Measurements from ENCODE around the gene ARAP2. TPM values are rescaled to one million over a fixed set of nuclear protein-coding genes. Genes with fewer than 3 reads are reported as not detected.

ARAP2 gene
- polyA plus RNA-seq, 1 donor (not counting 4 experiments of a cell fraction or from before 2014, with no cell fraction given), result 9.3 TPM

DNA sequence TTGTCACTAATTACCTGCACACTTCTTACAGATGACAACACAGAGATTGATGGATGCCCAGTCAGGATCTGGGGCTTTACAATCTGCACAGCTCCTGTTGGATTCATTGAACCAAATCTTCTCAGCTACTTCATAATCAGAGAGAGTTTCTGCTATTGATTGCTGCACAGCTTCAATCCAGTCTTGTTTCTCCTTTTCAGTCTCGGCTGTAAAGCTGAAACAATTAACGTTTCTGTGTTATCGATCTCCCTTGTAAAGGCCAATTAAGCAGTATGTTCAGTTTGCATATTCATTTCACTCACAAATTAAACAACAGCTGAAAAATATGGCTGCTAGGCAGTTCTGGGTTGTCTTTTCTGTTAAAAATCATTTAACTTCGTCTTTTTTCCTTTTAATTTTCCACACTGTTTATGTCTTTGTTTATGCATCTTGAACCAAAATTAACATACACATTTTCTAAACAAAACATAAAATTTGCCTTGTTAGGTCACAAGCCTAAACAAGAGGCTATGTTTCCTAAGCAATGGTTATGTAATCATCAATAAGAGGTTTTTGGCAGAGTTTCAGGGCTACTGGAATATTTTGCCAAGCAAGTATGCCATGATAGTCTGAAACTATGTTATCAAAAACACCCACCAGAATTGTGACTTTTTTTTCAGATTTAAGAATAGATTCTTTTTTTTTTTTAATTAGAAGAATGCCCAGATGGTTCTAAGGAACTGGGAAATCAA, 79.2 kb downstream of the ARAP2 start:
- Histone ChIP-seq H3K9ac (ENCODE audit: control insufficient read depth, extremely low read depth, insufficient read depth, low read length) (no peak overlapping the region), H3K79me2 (ENCODE audit: control insufficient read depth, insufficient read depth, low read length) (no peaks in the 10 kb centered on the region), H2AFZ (ENCODE audit: control insufficient read depth, low read length) (no peak overlapping the region), H3K4me1 (ENCODE audit: control insufficient read depth, extremely low read depth, insufficient read depth, low read length) (peaks cover 5% of the 10 kb centered on the region), H3K27me3 (ENCODE audit: control insufficient read depth, extremely low read depth, insufficient read depth, low read length) (no peaks in the 10 kb centered on the region), H3K36me3 (ENCODE audit: control insufficient read depth in 2 of 2, extremely low read depth in 1 of 2, insufficient read depth in 2 of 2, low read length in 2 of 2) (peaks cover 3 to 7% of the 10 kb centered on the region in 2 experiments), H3K27ac (ENCODE audit: control insufficient read depth, insufficient read depth, low read length) (no peak overlapping the region), H4K20me1 (ENCODE audit: control insufficient read depth, extremely low read depth, insufficient read depth, low read length) (no peaks in the 10 kb centered on the region), H3K9me3 (ENCODE audit: control insufficient read depth, low read depth, low read length) (no peaks in the 10 kb centered on the region), H3K9me1 (ENCODE audit: control insufficient read depth, extremely low read depth, insufficient read depth, low read length) (no peaks in the 10 kb centered on the region), H3K4me3 (ENCODE audit: control insufficient read depth in 2 of 3, extremely low read depth in 1 of 3, insufficient read depth in 2 of 3, low read depth in 1 of 3, low read length in 3 of 3) (no peak overlapping the region), H3K4me2 (ENCODE audit: control insufficient read depth, extremely low read depth, insufficient read depth, low read depth, low read length) (no peak overlapping the region)
- DNase-seq (ENCODE audit: low read depth, low spot score), result no peak
- dilution Hi-C loops (cut with MboI; ENCODE audit: extremely low pct_ligation_motif_present, low sequenced_read_pairs), result no loop called here
- FAIRE-seq, result no peak
- TF ChIP-seq EZH2 (IDR thresholded peaks at IDR 0.05; ENCODE audit: low read length), result no peak
- TF ChIP-seq, protein P1, sequence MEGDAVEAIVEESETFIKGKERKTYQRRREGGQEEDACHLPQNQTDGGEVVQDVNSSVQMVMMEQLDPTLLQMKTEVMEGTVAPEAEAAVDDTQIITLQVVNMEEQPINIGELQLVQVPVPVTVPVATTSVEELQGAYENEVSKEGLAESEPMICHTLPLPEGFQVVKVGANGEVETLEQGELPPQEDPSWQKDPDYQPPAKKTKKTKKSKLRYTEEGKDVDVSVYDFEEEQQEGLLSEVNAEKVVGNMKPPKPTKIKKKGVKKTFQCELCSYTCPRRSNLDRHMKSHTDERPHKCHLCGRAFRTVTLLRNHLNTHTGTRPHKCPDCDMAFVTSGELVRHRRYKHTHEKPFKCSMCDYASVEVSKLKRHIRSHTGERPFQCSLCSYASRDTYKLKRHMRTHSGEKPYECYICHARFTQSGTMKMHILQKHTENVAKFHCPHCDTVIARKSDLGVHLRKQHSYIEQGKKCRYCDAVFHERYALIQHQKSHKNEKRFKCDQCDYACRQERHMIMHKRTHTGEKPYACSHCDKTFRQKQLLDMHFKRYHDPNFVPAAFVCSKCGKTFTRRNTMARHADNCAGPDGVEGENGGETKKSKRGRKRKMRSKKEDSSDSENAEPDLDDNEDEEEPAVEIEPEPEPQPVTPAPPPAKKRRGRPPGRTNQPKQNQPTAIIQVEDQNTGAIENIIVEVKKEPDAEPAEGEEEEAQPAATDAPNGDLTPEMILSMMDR (optimal IDR thresholded peaks at IDR 0.05 in 1 of 3, IDR thresholded peaks at IDR 0.05 in 1 of 3, conservative IDR thresholded peaks at IDR 0.05 in 1 of 3; ENCODE audit: extremely low read depth in 1 of 3, insufficient read depth in 2 of 3, low read length in 3 of 3), result no peak

DNA sequence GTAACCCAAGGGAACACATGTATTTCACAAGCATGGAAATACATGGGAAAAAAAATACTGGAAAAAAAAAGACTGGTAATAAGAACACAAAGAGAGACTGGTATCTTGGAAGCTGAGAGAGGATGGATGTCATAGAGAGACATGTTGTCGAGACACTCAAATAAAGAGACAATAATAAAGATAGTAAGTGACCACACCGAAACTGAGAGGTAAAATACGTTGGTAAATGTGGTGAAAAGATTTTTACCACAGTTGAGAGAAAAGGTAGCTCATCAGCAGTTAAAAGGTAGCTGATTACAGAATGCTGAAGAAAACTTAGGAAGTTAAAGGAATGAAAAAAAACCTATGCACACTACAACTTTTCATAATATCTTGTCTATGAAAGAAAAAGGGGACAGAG, 81.1 kb downstream of the ARAP2 start:
- Histone ChIP-seq H3K79me2 (ENCODE audit: control insufficient read depth, insufficient read depth, low read length) (no peaks in the 10 kb centered on the region), H3K4me1 (ENCODE audit: control insufficient read depth, extremely low read depth, insufficient read depth, low read length) (peaks cover 5% of the 10 kb centered on the region), H3K4me2 (ENCODE audit: control insufficient read depth, extremely low read depth, insufficient read depth, low read depth, low read length) (no peak overlapping the region), H2AFZ (ENCODE audit: control insufficient read depth, low read length) (no peak overlapping the region), H3K4me3 (ENCODE audit: control insufficient read depth in 2 of 3, extremely low read depth in 1 of 3, insufficient read depth in 2 of 3, low read depth in 1 of 3, low read length in 3 of 3) (no peak overlapping the region), H3K36me3 (ENCODE audit: control insufficient read depth in 2 of 2, extremely low read depth in 1 of 2, insufficient read depth in 2 of 2, low read length in 2 of 2) (peaks cover 5 to 7% of the 10 kb centered on the region in 2 experiments), H3K27me3 (ENCODE audit: control insufficient read depth, extremely low read depth, insufficient read depth, low read length) (no peaks in the 10 kb centered on the region), H4K20me1 (ENCODE audit: control insufficient read depth, extremely low read depth, insufficient read depth, low read length) (no peaks in the 10 kb centered on the region), H3K27ac (ENCODE audit: control insufficient read depth, insufficient read depth, low read length) (no peak overlapping the region), H3K9me1 (ENCODE audit: control insufficient read depth, extremely low read depth, insufficient read depth, low read length) (no peaks in the 10 kb centered on the region), H3K9me3 (ENCODE audit: control insufficient read depth, low read depth, low read length) (no peaks in the 10 kb centered on the region), H3K9ac (ENCODE audit: control insufficient read depth, extremely low read depth, insufficient read depth, low read length) (no peak overlapping the region)
- TF ChIP-seq, protein P1 (optimal IDR thresholded peaks at IDR 0.05 in 1 of 3, IDR thresholded peaks at IDR 0.05 in 1 of 3, conservative IDR thresholded peaks at IDR 0.05 in 1 of 3; ENCODE audit: extremely low read depth in 1 of 3, insufficient read depth in 2 of 3, low read length in 3 of 3), result no peak
- TF ChIP-seq EZH2 (IDR thresholded peaks at IDR 0.05; ENCODE audit: low read length), result no peak
- no peak for FAIRE-seq
- no peak for DNase-seq (ENCODE audit: low read depth, low spot score)
- dilution Hi-C loops (cut with MboI; ENCODE audit: extremely low pct_ligation_motif_present, low sequenced_read_pairs), result no loop called here

All from keratinocyte (primary cell).